Astrocyte of the cerebellum (primary cell): ENCODE data around the gene LCMT1.
A peak's percentile ranks its signal among the peaks of the same experiment; 100 is the strongest.
"Not testable (repeated sequence)": the region's sequence is repeated elsewhere in the genome, so short reads cannot be mapped to it uniquely, and the experiment has no call there.

Experiments
- DNase-seq: peaks from one replicate; pipeline ENCODE4 v3.0.0-alpha.2; 2011; ENCODE audit warnings: low read depth
- H3K4me3 ChIP-seq: 2 replicates; pipeline ENCODE4 v1.5.1; 2011; ENCODE audit warnings: mild to moderate bottlenecking, low read depth, low read length, moderate library complexity
- in situ Hi-C: cut with HindIII; loops from 2 replicates; pipeline ENCODE4 v1.10.0; 2017; ENCODE audit warnings: low sequenced_read_pairs
- TF ChIP-seq, protein P1 (sequence below): IDR thresholded peaks from 2 replicates; pipeline ENCODE4 v1.5.1; 2012; ENCODE audit warnings: low read length, low read depth, moderate library complexity, mild to moderate bottlenecking; ENCODE audit errors: missing control alignments

Gene LCMT1

DNA sequence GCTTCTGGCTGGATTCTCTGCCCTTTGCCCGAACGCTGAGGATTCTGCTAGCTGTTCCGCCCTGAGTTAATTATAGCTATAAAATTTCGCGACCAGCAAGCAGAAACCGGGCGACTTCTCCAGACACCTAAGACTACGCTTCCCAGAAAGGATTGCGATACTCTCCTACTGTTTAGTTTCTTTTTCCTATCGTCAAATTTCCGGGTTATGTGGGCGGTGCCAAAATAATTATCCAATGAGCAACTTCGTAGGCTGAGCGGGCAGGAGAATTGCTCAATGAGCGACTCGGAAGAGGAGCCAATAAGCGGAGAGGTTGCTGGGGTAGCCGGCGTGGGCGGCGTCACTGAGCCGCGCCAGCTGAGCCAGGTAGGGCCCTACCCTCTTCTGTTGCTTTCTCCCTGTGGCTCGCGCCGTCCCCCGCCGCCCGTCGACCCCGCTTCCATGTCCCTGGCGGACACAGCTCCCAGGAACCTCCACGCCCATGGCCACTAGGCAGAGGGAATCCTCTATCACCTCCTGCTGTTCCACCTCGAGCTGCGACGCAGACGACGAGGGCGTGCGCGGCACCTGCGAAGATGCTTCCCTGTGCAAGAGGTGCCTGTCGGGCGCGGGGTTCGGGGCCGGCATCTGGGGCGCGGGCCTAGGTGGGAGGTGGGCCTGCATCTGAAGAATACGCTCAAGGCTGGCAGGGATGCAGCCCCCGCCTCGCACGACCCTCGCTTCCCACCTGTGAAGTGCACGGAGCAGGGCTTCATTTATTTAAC lies at the start of gene LCMT1:
TSS of gene LCMT1 (plus strand) at position 340 of the 764 bp plus-strand sequence. CDS start at position 482, 142 bp downstream.
- in situ Hi-C loops = no loop called here
- DNase-seq = peak; percentile 97
- peak within 1 kb of the TSS; percentile 61 for H3K4me3 ChIP-seq
- TF ChIP-seq, protein P1, sequence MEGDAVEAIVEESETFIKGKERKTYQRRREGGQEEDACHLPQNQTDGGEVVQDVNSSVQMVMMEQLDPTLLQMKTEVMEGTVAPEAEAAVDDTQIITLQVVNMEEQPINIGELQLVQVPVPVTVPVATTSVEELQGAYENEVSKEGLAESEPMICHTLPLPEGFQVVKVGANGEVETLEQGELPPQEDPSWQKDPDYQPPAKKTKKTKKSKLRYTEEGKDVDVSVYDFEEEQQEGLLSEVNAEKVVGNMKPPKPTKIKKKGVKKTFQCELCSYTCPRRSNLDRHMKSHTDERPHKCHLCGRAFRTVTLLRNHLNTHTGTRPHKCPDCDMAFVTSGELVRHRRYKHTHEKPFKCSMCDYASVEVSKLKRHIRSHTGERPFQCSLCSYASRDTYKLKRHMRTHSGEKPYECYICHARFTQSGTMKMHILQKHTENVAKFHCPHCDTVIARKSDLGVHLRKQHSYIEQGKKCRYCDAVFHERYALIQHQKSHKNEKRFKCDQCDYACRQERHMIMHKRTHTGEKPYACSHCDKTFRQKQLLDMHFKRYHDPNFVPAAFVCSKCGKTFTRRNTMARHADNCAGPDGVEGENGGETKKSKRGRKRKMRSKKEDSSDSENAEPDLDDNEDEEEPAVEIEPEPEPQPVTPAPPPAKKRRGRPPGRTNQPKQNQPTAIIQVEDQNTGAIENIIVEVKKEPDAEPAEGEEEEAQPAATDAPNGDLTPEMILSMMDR = no peak

DNA sequence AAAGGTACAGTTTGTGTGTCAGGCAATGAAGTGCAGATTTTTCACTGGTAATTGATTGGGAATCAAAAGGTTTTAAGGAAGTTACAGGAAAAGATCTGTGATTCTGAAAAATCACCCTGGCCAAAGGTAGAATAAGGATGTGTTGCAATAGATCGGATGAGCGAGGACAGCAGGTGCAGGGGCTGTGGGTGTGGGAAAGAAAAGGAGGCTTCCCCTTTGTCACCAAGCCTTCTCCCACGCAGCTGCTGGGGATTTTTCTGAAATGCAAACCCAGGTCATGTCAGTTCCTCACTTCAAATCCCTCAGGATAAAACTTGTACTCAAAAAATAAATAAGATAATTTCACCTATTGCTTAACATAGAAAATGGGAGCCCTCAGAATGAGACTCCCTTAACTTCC lies 48.4 kb upstream of the LCMT1 start:
- no peak for DNase-seq
- no peak overlapping the region for H3K4me3 ChIP-seq
- TF ChIP-seq, protein P1 = no peak
- in situ Hi-C loops = no loop called here

- no peak overlapping the region for H3K4me3 ChIP-seq
Measured at GRCh38 chr16:25063865-25064264, 47.7 kb upstream of the LCMT1 start.

GRCh38 chr16:25064281-25064680 lies 47.3 kb upstream of the LCMT1 start:
- in situ Hi-C loops, DNase-seq, H3K4me3 ChIP-seq: not testable (repeated sequence)

More at GRCh38 chr16:25063865-25064264, 47.7 kb upstream of the LCMT1 start:
- in situ Hi-C loops = no loop called here
- TF ChIP-seq, protein P1 = no peak
- DNase-seq = no peak

GRCh38 chr16:25064937-25065336 lies 46.6 kb upstream of the LCMT1 start:
- in situ Hi-C loops = no loop called here
- no peak overlapping the region for H3K4me3 ChIP-seq
- TF ChIP-seq, protein P1 = no peak
- DNase-seq = no peak

DNA sequence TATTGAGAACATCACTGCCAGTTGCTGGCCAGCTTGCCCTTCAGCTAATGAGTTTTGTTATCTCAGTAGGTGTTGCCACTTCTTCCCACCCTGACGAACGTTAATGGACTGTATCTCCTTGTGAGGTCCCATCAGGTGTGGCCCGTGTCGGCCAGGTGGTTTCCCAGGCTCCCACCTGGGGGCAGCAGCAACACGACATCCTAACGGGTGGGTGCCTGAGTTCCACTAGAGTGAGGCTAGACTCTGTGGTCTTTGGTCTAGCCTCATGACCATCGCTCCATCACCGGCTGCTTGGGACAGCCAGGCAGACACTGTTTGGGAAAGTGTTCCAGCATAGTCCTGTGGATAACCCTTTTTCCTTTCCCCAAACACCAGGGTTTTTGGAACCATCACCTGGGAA lies 45.6 kb upstream of the LCMT1 start:
- in situ Hi-C loops = no loop called here
- no peak overlapping the region for H3K4me3 ChIP-seq
- no peak for DNase-seq
- TF ChIP-seq, protein P1 = no peak

- TF ChIP-seq, protein P1 = no peak
- in situ Hi-C loops = no loop called here
- H3K4me3 ChIP-seq = peak overlapping the region; percentile 65
- DNase-seq = no peak
Measured at GRCh38 chr16:25066426-25066746, 45.2 kb upstream of the LCMT1 start.
